ENCODE measurements around the gene TXNDC8.
"Not testable (repeated sequence)": the region's sequence is repeated elsewhere in the genome, so short reads cannot be mapped to it uniquely, and the experiment has no call there.

Gene TXNDC8

GRCh38 chr9:110320651-110321445 lies 16.8 kb downstream of the TXNDC8 start:
- no peak for ATAC-seq (ENCODE audit: low read depth)
- no peak overlapping the region for H3K4me3 ChIP-seq (ENCODE audit: severe bottlenecking)
- no peak for DNase-seq (ENCODE audit: low spot score)
- H3K36me3 ChIP-seq (ENCODE audit: low read depth), result no peaks in the 10 kb centered on the region
- TF ChIP-seq CTCF (IDR thresholded peaks at IDR 0.05; ENCODE audit: poor library complexity, severe bottlenecking), result no peak
- H3K4me1 ChIP-seq (ENCODE audit: insufficient read depth, poor library complexity, severe bottlenecking), result peaks cover 3% of the 10 kb centered on the region
- no peak overlapping the region for H3K27ac ChIP-seq (ENCODE audit: poor library complexity, severe bottlenecking)
- H3K27me3 ChIP-seq (ENCODE audit: insufficient read depth, poor library complexity, severe bottlenecking), result no peaks in the 10 kb centered on the region
- H3K9me3 ChIP-seq (ENCODE audit: severe bottlenecking), result no peaks in the 10 kb centered on the region

GRCh38 chr9:110319781-110320492 lies 17.7 kb downstream of the TXNDC8 start:
- Histone ChIP-seq H3K9me3 (ENCODE audit: severe bottlenecking) (no peaks in the 10 kb centered on the region), H3K4me3 (ENCODE audit: severe bottlenecking) (no peak overlapping the region), H3K36me3 (ENCODE audit: low read depth) (no peaks in the 10 kb centered on the region), H3K27me3 (ENCODE audit: insufficient read depth, poor library complexity, severe bottlenecking) (no peaks in the 10 kb centered on the region), H3K27ac (ENCODE audit: poor library complexity, severe bottlenecking) (no peak overlapping the region), H3K4me1 (ENCODE audit: insufficient read depth, poor library complexity, severe bottlenecking) (peaks cover 2% of the 10 kb centered on the region)
- ATAC-seq (ENCODE audit: low read depth) (no peak), DNase-seq (ENCODE audit: low spot score) (no peak)
- TF ChIP-seq CTCF (IDR thresholded peaks at IDR 0.05; ENCODE audit: poor library complexity, severe bottlenecking), result no peak

- no peak overlapping the region for H3K27ac ChIP-seq (ENCODE audit: poor library complexity, severe bottlenecking)
- no peaks in the 10 kb centered on the region for H3K27me3 ChIP-seq (ENCODE audit: insufficient read depth, poor library complexity, severe bottlenecking)
- no peaks in the 10 kb centered on the region for H3K4me1 ChIP-seq (ENCODE audit: insufficient read depth, poor library complexity, severe bottlenecking)
- no peak for TF ChIP-seq CTCF (IDR thresholded peaks at IDR 0.05; ENCODE audit: poor library complexity, severe bottlenecking)
- H3K36me3 ChIP-seq (ENCODE audit: low read depth), result no peaks in the 10 kb centered on the region
- DNase-seq (ENCODE audit: low spot score) (no peak), ATAC-seq (ENCODE audit: low read depth) (no peak)
- no peak overlapping the region for H3K4me3 ChIP-seq (ENCODE audit: severe bottlenecking)
- no peaks in the 10 kb centered on the region for H3K9me3 ChIP-seq (ENCODE audit: severe bottlenecking)
These were observed 19.8 kb downstream of the TXNDC8 start for GRCh38 chr9:110317911-110318310.

- DNase-seq (ENCODE audit: low spot score), result no peak
- Histone ChIP-seq H3K36me3 (ENCODE audit: low read depth) (no peaks in the 10 kb centered on the region), H3K9me3 (ENCODE audit: severe bottlenecking) (no peaks in the 10 kb centered on the region), H3K27me3 (ENCODE audit: insufficient read depth, poor library complexity, severe bottlenecking) (no peaks in the 10 kb centered on the region), H3K4me1 (ENCODE audit: insufficient read depth, poor library complexity, severe bottlenecking) (no peaks in the 10 kb centered on the region), H3K27ac (ENCODE audit: poor library complexity, severe bottlenecking) (no peak overlapping the region), H3K4me3 (ENCODE audit: severe bottlenecking) (no peak overlapping the region)
- ATAC-seq (ENCODE audit: low read depth), result peak; percentile 45; the same call in 1 of the 3 replicates
- TF ChIP-seq CTCF (IDR thresholded peaks at IDR 0.05; ENCODE audit: poor library complexity, severe bottlenecking), result no peak
These were observed 21.2 kb downstream of the TXNDC8 start for GRCh38 chr9:110316261-110317075.

GRCh38 chr9:110311978-110312377 lies 25.7 kb downstream of the TXNDC8 start:
- H3K27ac ChIP-seq (ENCODE audit: poor library complexity, severe bottlenecking); H3K27me3 ChIP-seq (ENCODE audit: insufficient read depth, poor library complexity, severe bottlenecking); H3K36me3 ChIP-seq (ENCODE audit: low read depth); H3K4me3 ChIP-seq (ENCODE audit: severe bottlenecking); ATAC-seq (ENCODE audit: low read depth); H3K4me1 ChIP-seq (ENCODE audit: insufficient read depth, poor library complexity, severe bottlenecking); DNase-seq (ENCODE audit: low spot score); H3K9me3 ChIP-seq (ENCODE audit: severe bottlenecking): not testable (repeated sequence)
